HG03571 (cell line): Measurements from ENCODE around the gene USP30.

Experiments
- ATAC-seq: cut with Tn5 transposase; IDR thresholded peaks from one replicate; pipeline ENCODE4 v1.9.1; 2021; ENCODE audit not compliant: unreplicated experiment

USP30 gene

DNA sequence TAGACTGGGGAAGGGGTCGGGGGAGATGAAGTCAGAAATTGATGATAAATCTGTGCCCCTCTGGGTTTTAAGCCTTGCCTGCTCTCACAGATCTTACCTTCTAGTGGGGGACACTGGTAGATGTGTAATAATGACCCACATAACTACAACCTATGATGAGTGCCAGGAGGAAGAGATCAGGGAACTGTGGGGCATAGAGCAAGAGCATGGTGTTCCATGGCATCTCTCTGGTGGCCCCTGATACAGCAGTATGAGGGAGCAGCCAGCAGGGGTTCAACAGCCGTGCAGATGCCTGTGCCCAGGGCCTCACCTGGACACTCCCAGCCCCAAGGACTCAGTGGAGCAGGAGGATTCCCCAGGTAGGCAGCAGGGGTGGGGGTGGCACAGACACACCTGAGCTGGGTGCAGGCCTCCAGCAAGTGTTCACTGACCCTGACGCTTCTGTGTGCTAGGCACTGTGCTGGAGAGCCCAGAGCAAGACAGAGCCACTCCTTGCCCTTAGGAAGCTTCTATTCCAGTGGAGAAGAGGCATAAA lies 69.0 kb downstream of the USP30 start:
- no peak for ATAC-seq

DNA sequence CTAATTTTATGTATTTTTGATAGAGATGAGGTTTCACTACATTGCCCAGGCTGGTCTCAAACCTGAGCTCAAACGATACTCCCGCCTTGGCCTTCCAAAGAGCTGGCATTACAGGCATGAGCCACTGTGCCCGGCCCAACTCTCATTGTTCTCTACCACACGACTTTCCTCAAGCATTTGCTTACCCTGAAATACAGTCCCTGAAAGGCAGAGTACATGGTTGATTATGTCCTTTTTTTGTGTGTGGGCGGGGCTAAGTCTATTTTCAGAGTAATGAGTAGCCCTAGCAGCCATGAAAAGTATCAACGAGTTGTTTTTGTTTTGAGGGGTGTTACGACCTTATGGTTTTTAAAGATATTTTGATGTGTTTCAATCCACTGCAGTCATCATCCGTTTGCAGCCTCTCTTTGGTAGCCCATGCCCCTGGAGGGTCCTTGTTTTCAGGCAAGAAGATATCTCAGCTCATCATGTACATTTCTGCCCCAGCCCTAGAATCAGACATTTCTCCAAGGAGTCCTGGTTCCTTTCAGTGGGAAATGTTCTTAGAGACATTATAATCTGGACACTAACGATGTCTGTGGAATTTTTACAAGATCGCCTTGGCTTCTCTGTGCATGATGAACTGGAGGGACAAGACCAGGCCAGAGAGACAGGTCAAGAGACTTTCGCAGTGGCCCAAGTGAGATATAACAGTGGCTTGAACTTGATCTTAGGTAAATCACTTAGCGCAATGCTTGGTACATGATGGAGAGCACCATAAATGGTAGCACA lies 72.7 kb downstream of the USP30 start:
- no peak for ATAC-seq

DNA sequence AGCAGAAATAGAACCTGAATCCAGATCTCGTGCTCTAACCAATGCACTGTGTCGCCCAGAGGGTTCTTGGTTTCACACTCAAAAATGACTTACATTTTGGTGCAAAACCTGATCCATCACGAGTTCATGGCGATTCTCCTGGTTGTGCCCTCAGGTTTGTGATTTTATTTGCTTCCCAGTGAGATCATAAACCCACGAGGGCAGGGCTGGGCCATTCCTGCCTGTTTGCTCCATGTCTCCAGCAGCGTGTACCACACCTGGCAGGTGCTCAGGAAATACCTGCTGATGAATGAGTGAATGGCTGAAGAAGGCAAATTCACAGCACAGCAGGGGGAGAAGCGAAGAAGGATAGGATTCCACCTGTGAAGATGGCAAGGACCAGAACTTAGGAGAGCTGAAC lies 73.4 kb downstream of the USP30 start:
- no peak for ATAC-seq

DNA sequence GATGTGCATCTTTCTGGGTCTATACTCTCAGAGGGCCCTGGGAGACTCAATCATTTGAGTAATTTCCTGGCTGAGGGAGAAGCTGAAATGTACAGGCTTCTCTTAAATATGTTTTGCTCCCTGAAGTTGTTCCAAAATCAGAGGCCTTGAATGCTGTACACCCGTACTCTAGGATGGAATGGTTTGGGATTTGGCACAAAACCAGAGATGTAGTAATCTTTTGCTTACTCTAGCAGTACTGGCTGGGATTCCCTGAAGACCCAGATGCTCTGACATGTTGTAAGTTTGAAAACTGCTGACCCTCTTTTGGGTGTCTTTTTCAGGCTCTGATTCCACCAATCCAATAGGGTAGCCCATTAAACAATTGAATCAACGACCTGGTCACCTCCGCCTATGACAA lies 74.4 kb downstream of the USP30 start:
- no peak for ATAC-seq

DNA sequence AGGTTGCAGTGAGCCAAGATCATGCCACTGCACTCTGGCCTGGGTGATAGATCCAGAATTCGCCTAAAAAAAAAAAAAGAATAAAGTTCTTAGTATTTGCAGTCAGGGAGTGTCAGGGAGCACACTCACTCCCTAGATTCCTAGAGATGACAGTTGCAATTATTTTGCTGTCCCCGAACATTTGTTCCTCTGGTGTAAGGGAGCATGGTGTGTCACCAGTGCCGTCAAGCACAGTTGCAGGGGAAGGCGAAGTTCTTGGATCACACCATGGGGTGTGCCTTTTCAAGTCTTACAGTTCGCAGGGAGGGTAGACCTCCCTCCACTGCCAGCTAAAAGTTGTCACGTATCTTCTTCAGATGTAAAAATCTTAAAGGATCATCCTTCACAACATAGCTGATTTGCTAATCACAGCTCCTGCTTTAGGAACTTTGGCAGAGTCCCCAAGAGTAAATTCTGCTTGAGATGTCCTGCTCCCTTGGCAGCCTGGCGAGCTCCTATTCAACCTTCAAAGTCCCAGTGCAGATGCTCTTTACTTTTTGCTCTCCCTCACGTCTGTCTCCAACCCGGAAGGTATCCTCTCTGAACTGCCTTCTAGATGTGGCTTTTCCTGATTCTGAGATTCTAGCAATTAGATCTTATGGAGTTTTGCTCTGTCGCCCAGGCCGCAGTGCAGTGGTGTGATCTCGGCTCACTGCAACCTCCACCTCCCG lies 75.3 kb downstream of the USP30 start:
- no peak for ATAC-seq

DNA sequence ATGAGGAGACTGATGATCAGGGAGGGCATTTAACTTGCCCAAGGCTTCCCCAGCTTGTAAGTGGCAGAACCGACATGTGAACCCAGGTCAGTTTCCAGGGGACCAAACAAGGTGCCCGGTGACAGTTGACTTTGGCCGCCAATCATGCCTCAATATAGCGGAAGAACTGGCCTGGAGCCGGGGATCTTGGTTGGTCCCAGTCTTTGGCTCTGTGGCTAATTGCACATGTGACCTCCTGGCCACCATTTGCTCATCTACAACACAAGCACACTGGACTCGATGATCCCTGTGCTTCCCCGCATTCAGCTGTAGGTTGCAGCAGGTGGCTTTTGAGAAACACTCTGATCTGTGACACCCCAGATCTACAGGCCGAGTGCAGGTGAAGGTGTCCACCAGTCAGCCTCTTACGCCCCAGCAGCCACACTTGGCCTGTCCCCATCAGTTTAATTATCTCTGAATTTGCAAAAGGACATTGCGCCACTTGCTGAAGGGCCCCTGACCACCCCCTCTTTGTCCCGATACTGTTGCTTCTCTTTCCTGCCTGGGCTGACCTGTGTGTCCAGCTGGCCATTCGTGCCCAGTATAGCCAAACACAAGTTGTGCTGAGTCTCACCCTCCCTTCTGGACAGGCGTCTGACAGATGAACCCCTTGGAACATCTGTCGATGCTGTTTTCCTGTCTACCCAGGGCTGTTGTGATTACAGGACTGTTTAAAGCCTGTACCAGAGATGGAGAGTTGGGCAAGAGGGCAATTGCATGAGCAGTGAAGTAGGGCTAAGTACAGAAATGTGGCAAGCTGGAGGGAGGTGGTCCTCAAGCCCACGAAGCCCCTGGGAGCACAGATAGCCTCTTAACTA lies 78.1 kb downstream of the USP30 start:
- no peak for ATAC-seq

DNA sequence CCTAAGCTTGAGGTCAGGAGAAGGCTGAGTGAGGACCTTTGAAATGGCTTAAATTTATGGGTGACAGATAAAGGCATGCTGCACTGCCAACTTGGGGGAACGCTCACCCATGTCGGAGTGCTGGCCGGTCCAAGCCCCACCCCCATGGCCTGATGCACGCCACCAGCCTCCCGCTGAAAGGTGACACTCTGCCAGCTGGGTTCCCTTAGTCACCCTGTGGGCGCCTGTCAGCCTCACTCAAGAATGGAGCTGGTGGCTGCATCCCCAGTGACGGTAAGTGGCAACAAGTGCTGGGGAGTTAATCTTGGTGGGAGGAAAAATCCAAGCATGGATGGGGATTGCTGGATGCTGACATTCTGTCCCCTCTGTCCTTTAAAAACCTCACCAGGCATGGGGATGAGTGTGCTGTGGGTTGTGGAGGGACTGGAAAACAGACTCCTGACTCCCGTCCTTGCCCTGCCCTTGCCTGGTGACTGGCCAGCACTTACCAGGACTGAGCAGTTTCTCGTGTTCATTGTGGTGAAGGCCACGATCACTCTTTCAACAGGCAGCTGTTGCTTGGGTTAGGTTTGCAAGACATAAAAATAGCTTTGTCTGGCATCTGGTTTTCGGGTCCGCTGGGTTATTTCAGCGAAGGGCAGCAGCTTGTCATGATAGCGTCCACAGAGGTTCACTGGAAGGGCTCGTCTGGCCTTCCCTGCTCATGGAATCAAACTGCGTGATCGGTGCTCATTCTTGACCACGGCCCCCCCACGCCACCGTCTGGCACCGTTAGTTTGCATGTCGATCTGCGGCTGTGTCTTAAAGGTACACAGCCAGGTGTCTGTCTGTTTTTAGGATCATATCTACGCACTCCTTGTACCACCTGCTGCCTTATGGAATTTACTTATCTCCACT lies 79.0 kb downstream of the USP30 start:
- no peak for ATAC-seq

DNA sequence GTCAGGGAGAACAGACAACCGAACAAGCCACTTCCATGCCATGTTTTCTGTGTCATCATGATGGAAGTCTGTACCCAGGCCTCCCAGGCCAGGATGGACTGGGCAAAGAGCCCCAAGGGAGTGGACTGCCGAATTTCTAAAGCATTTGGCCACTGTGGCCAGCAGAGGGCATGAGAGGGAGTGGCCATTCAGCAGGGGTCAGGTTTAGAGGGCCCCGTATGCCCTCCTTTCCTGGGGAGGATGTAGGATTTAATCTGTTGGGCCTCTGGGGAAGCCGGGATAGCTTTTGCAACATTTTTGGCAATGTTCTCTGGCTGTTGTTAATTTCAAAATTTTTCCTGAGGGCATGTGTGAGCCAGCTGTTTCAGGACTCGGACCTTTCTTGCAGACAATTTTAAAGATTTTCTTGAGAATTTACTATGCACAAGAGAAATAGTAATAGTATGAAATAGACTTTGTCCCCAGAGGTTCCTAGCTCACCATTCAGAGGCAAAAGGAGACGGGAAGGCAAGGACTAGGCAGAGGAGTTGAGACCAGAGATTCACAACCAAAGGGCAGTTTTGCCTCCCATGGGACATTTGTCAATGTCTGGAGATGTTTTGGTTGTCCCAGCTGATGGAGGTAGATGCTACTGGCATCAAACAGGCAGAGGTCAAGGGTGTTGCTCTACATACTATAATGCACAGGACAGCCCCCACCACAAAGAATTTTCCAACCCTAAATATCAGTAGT lies 82.0 kb downstream of the USP30 start:
- no peak for ATAC-seq

DNA sequence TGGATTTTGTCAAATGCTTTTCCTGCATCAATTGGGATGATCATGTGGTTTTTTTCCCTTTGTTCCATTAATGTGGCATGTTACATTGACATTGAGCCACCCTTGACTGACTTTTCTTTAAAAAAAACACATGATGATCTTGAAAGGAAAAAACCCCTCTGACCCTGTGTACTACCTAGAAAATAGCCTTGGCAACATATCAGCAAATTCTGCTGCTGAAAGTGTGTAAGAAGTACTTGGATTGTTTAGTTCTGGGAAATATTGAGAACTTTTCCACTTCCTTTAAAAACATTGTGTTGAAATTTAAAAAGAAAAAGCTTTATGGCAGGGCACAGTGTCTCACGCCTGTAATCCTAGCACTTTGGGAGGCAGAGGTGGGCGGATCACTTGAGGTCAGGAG lies 84.7 kb downstream of the USP30 start:
- ATAC-seq = no peak
